ENCODE data around the gene SPIN1. TPM values are rescaled to one million over a fixed set of nuclear protein-coding genes. Genes with fewer than 3 reads are reported as not detected.

SPIN1 gene
- total RNA-seq, 4 donors from 2014 or later: 55.8 to 388 (median 127) TPM

- no peak overlapping the region for H3K4me3 ChIP-seq
- TF ChIP-seq POLR2A (IDR thresholded peaks at IDR 0.05): no peak
- TF ChIP-seq CTCF (IDR thresholded peaks at IDR 0.05): no peak
- H3K4me1 ChIP-seq: no peaks in the 10 kb centered on the region
- H3K9me3 ChIP-seq: no peaks in the 10 kb centered on the region
- no peaks in the 10 kb centered on the region for H3K36me3 ChIP-seq
- H3K27me3 ChIP-seq: no peaks in the 10 kb centered on the region
- DNase-seq: peak; percentile 22 to 36
- intact Hi-C loops (cut with DNase I; ENCODE audit: low total_unique reads): no loop called here
- peak overlapping the region in 1 of 2 donors; percentile 55 for H3K27ac ChIP-seq
Measured at GRCh38 chr9:88420227-88420626, 32.0 kb downstream of the SPIN1 start.

- Histone ChIP-seq H3K9me3 (no peaks in the 10 kb centered on the region), H3K27me3 (no peaks in the 10 kb centered on the region), H3K4me1 (no peaks in the 10 kb centered on the region), H3K36me3 (no peaks in the 10 kb centered on the region), H3K4me3 (no peak overlapping the region), H3K27ac (no peak overlapping the region)
- DNase-seq: no peak
- TF ChIP-seq CTCF (IDR thresholded peaks at IDR 0.05): no peak
- TF ChIP-seq POLR2A (IDR thresholded peaks at IDR 0.05): no peak
- intact Hi-C loops (cut with DNase I; ENCODE audit: low total_unique reads): no loop called here
Measured at GRCh38 chr9:88421348-88421747, 33.1 kb downstream of the SPIN1 start.

GRCh38 chr9:88425538-88425950 lies 37.3 kb downstream of the SPIN1 start:
- intact Hi-C loops (cut with DNase I; ENCODE audit: low total_unique reads): no loop called here
- peak; percentile 36 to 52 for DNase-seq
- peak overlapping the region; percentile 36 to 52 for H3K27ac ChIP-seq

GRCh38 chr9:88426651-88427050 lies 38.4 kb downstream of the SPIN1 start:
- no peak for TF ChIP-seq CTCF (IDR thresholded peaks at IDR 0.05)
- no peak for TF ChIP-seq POLR2A (IDR thresholded peaks at IDR 0.05)
- Histone ChIP-seq H3K36me3 (no peaks in the 10 kb centered on the region), H3K4me1 (no peaks in the 10 kb centered on the region), H3K4me3 (no peak overlapping the region), H3K9me3 (no peaks in the 10 kb centered on the region), H3K27me3 (no peaks in the 10 kb centered on the region), H3K27ac (peak overlapping the region in 1 of 2 donors; percentile 52)
- intact Hi-C loops (cut with DNase I; ENCODE audit: low total_unique reads): no loop called here
- no peak for DNase-seq

More at GRCh38 chr9:88425538-88425950, 37.3 kb downstream of the SPIN1 start:
- H3K4me1 ChIP-seq: no peaks in the 10 kb centered on the region
- H3K4me3 ChIP-seq: no peak overlapping the region
- no peaks in the 10 kb centered on the region for H3K36me3 ChIP-seq
- TF ChIP-seq POLR2A (IDR thresholded peaks at IDR 0.05): no peak
- no peaks in the 10 kb centered on the region for H3K27me3 ChIP-seq
- no peaks in the 10 kb centered on the region for H3K9me3 ChIP-seq

- no peak overlapping the region for H3K4me3 ChIP-seq
- intact Hi-C loops (cut with DNase I; ENCODE audit: low total_unique reads): no loop called here
- no peak for DNase-seq
- H3K36me3 ChIP-seq: no peaks in the 10 kb centered on the region
- H3K27ac ChIP-seq: no peak overlapping the region
- H3K27me3 ChIP-seq: no peaks in the 10 kb centered on the region
- TF ChIP-seq CTCF (IDR thresholded peaks at IDR 0.05): no peak
- TF ChIP-seq POLR2A (IDR thresholded peaks at IDR 0.05): no peak
- H3K9me3 ChIP-seq: no peaks in the 10 kb centered on the region
- H3K4me1 ChIP-seq: no peaks in the 10 kb centered on the region
Measured at GRCh38 chr9:88429595-88430430, 41.6 kb downstream of the SPIN1 start.
